ENCODE data around the gene SH3BP5. TPM values are rescaled to one million over a fixed set of nuclear protein-coding genes. Genes with fewer than 3 reads are reported as not detected.

The SH3BP5 gene
- total RNA-seq, 1 experiment from 2014 or later = 0.82 TPM

DNA sequence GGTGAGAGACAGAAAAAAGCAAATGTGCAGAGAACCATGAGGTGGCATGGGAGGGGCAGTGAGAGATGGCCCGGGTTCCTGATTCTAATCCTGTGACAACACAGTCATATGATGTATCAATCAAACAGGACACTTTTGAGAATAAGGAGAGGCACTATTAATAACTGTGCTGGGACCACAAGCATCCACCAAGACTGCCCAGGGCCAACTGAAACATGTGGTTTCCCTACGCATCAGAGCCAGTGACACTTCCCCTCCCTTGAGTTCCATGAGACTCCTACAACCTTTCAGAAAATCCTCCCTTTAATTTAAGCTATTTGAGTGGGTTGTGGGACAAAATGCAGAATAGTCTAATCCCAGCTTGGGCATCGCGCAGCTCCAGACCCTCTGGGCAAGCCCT is 17.4 kb downstream of the SH3BP5 start:
- Histone ChIP-seq H3K4me1 (ENCODE audit: low read length) (no peaks in the 10 kb centered on the region), H3K4me3 (ENCODE audit: low read length) (no peak overlapping the region), H3K4me2 (ENCODE audit: low read depth, low read length, poor library complexity, severe bottlenecking) (no peak overlapping the region), H4K20me1 (ENCODE audit: insufficient read depth, low read depth, low read length) (no peaks in the 10 kb centered on the region), H3K79me2 (ENCODE audit: low read length) (no peaks in the 10 kb centered on the region), H3K9me3 (ENCODE audit: low read length) (no peaks in the 10 kb centered on the region), H2AFZ (ENCODE audit: low read length) (no peak overlapping the region), H3K27ac (ENCODE audit: low read length) (no peak overlapping the region), H3K27me3 (ENCODE audit: low read length) (no peaks in the 10 kb centered on the region), H3K9me2 (replicated peaks; ENCODE audit: insufficient read depth, low read length) (no peaks in the 10 kb centered on the region), H3K36me3 (ENCODE audit: insufficient read depth, low read length) (no peaks in the 10 kb centered on the region), H3K9ac (ENCODE audit: low read length) (no peak overlapping the region)
- no peak for DNase-seq

GRCh38 chr3:15314276-15314675 is 18.1 kb downstream of the SH3BP5 start:
- Histone ChIP-seq H4K20me1 (ENCODE audit: insufficient read depth, low read depth, low read length) (no peaks in the 10 kb centered on the region), H3K9me3 (ENCODE audit: low read length) (no peaks in the 10 kb centered on the region), H2AFZ (ENCODE audit: low read length) (no peak overlapping the region), H3K9me2 (replicated peaks; ENCODE audit: insufficient read depth, low read length) (no peaks in the 10 kb centered on the region), H3K4me2 (ENCODE audit: low read depth, low read length, poor library complexity, severe bottlenecking) (no peak overlapping the region), H3K79me2 (ENCODE audit: low read length) (no peaks in the 10 kb centered on the region), H3K36me3 (ENCODE audit: insufficient read depth, low read length) (no peaks in the 10 kb centered on the region), H3K27ac (ENCODE audit: low read length) (no peak overlapping the region), H3K27me3 (ENCODE audit: low read length) (no peaks in the 10 kb centered on the region), H3K4me1 (ENCODE audit: low read length) (no peaks in the 10 kb centered on the region), H3K9ac (ENCODE audit: low read length) (no peak overlapping the region), H3K4me3 (ENCODE audit: low read length) (no peak overlapping the region)
- no peak for DNase-seq

GRCh38 chr3:15313461-15313860 is 18.9 kb downstream of the SH3BP5 start:
- no peak overlapping the region for H2AFZ ChIP-seq (ENCODE audit: low read length)
- H3K27me3 ChIP-seq (ENCODE audit: low read length) = no peaks in the 10 kb centered on the region
- no peak for DNase-seq
- no peak overlapping the region for H3K4me2 ChIP-seq (ENCODE audit: low read depth, low read length, poor library complexity, severe bottlenecking)
- H4K20me1 ChIP-seq (ENCODE audit: insufficient read depth, low read depth, low read length) = no peaks in the 10 kb centered on the region
- H3K9ac ChIP-seq (ENCODE audit: low read length) = no peak overlapping the region
- H3K4me3 ChIP-seq (ENCODE audit: low read length) = no peak overlapping the region
- no peaks in the 10 kb centered on the region for H3K9me3 ChIP-seq (ENCODE audit: low read length)
- H3K4me1 ChIP-seq (ENCODE audit: low read length) = no peaks in the 10 kb centered on the region
- H3K79me2 ChIP-seq (ENCODE audit: low read length) = no peaks in the 10 kb centered on the region
- H3K27ac ChIP-seq (ENCODE audit: low read length) = no peak overlapping the region
- no peaks in the 10 kb centered on the region for H3K36me3 ChIP-seq (ENCODE audit: insufficient read depth, low read length)
- H3K9me2 ChIP-seq (replicated peaks; ENCODE audit: insufficient read depth, low read length) = no peaks in the 10 kb centered on the region

DNA sequence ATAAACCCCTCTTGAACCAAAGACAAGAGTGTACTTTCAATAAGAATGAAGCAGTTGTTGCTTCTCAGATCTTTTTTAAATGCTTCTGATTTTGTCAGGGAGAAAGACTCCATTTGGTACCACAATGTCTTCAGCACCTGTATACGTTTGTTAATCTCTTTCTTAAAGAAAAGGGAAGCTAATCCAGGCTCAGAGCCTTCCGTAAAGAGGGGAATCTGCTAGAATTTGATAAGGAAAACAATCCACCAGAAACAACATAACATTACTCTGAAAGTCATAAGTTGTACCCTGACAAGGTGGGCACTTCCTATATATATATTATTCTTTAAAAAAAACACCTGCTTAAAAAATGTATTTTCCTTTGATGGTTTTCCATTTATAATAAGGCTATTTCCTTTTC is 19.8 kb downstream of the SH3BP5 start:
- DNase-seq = no peak
- Histone ChIP-seq H3K4me3 (ENCODE audit: low read length) (no peak overlapping the region), H2AFZ (ENCODE audit: low read length) (no peak overlapping the region), H4K20me1 (ENCODE audit: insufficient read depth, low read depth, low read length) (no peaks in the 10 kb centered on the region), H3K4me1 (ENCODE audit: low read length) (no peaks in the 10 kb centered on the region), H3K9ac (ENCODE audit: low read length) (no peak overlapping the region), H3K9me3 (ENCODE audit: low read length) (no peaks in the 10 kb centered on the region), H3K79me2 (ENCODE audit: low read length) (no peaks in the 10 kb centered on the region), H3K4me2 (ENCODE audit: low read depth, low read length, poor library complexity, severe bottlenecking) (no peak overlapping the region), H3K27ac (ENCODE audit: low read length) (no peak overlapping the region), H3K27me3 (ENCODE audit: low read length) (no peaks in the 10 kb centered on the region), H3K36me3 (ENCODE audit: insufficient read depth, low read length) (no peaks in the 10 kb centered on the region), H3K9me2 (replicated peaks; ENCODE audit: insufficient read depth, low read length) (no peaks in the 10 kb centered on the region)

DNA sequence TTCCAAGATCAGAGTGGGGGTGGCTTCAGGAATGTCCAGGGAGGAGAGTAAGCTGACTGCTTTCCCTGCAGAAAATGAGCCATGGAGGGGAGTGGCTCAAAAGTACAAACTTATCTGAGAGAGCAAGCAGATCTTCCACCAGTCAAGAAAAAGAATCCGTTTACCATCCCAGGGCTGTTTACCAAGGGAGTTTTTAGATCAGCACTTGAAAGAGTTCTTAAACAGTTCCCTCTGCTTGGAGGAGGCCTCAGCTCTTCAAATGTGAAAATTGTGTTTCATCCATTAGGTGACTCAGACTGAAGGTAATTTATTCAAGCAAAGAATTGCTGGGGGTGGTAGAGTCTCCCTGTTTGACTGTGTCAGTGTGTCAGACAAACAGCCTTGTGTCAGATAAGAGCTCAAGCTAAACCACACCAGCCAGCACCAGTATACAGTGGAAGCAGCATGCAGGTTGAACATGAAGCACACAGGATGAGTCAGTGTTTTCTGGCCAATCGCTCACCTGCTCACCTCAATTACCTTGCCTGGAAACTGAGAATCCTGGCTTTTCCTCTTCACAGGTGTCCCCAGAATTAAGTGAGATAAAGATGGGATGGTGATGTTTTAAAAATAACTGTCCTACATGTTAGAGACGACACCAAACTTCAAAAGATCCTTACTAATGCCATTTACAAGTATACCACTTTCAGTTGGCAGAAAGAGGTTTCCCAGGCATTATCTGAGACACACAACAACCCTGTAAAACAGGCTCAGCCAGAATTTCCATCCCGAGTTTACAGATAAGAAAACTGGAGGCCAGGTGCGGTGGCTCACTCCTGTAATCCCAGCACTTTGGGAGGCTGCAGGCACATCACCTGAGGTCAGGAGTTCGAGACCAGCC is 21.7 kb downstream of the SH3BP5 start:
- H3K9me3 ChIP-seq (ENCODE audit: low read length) = no peaks in the 10 kb centered on the region
- no peaks in the 10 kb centered on the region for H3K4me1 ChIP-seq (ENCODE audit: low read length)
- H3K4me2 ChIP-seq (ENCODE audit: low read depth, low read length, poor library complexity, severe bottlenecking) = no peak overlapping the region
- H3K9ac ChIP-seq (ENCODE audit: low read length) = no peak overlapping the region
- H3K4me3 ChIP-seq (ENCODE audit: low read length) = no peak overlapping the region
- DNase-seq = no peak
- no peaks in the 10 kb centered on the region for H4K20me1 ChIP-seq (ENCODE audit: insufficient read depth, low read depth, low read length)
- H3K9me2 ChIP-seq (replicated peaks; ENCODE audit: insufficient read depth, low read length) = no peaks in the 10 kb centered on the region
- no peaks in the 10 kb centered on the region for H3K79me2 ChIP-seq (ENCODE audit: low read length)
- H3K27ac ChIP-seq (ENCODE audit: low read length) = no peak overlapping the region
- no peaks in the 10 kb centered on the region for H3K27me3 ChIP-seq (ENCODE audit: low read length)
- H2AFZ ChIP-seq (ENCODE audit: low read length) = no peak overlapping the region
- no peaks in the 10 kb centered on the region for H3K36me3 ChIP-seq (ENCODE audit: insufficient read depth, low read length)

DNA sequence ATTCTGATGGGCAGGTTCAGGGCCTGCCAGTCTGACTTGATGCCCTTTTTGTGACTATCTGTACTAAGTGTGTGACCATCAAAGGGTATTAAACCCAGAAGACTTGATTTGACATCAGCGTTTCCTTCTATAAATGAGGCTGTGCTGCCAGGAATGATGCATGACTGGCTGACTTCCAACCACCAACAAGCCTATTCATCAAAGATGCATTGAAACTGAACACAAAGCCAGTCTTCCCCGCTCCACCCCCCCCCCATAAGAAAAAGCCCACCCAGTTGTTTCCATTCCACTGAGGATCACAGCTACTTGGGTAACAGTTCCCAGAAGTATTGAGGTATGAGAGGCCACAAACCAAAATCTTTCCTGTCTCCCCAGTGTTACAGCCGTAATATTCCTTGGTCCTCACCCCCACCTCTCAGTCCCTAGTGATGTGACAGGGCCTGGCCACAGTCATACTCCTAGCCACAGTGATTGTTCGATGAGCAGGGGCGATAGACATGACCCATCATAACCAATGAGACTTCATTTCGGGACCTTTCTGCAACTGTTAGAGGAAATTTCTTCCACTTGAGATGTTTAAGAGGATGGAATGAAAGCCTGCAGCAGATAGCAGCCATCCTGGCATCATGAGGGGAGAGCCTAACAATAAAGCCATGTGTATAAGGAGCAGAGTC is 22.6 kb downstream of the SH3BP5 start:
- no peak overlapping the region for H3K27ac ChIP-seq (ENCODE audit: low read length)
- H4K20me1 ChIP-seq (ENCODE audit: insufficient read depth, low read depth, low read length) = no peaks in the 10 kb centered on the region

DNA sequence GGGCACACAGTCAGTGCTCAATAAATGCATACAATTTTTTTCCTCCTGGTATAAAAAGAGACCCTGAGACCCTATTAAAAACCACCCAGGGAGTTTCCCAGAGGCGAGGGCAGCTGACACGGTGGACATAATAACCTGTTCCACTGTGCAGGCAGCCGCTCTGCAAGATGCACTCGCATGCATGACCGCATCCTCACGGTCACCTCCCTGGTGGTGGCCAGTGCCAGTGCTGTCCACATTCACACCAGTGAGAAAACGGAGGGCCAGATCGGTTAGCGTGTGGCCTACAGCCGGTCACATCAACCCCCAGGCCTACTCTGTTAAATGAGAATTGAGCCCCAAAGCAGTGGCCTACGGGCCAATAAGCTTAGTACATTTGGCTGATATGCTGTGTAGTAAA is 24.8 kb downstream of the SH3BP5 start:
- no peaks in the 10 kb centered on the region for H4K20me1 ChIP-seq (ENCODE audit: insufficient read depth, low read depth, low read length)
- H2AFZ ChIP-seq (ENCODE audit: low read length) = no peak overlapping the region
- H3K4me2 ChIP-seq (ENCODE audit: low read depth, low read length, poor library complexity, severe bottlenecking) = no peak overlapping the region
- DNase-seq = no peak
- H3K4me1 ChIP-seq (ENCODE audit: low read length) = no peaks in the 10 kb centered on the region
- no peak overlapping the region for H3K9ac ChIP-seq (ENCODE audit: low read length)
- H3K9me3 ChIP-seq (ENCODE audit: low read length) = no peaks in the 10 kb centered on the region
- no peak overlapping the region for H3K4me3 ChIP-seq (ENCODE audit: low read length)
- H3K27ac ChIP-seq (ENCODE audit: low read length) = no peak overlapping the region
- no peaks in the 10 kb centered on the region for H3K27me3 ChIP-seq (ENCODE audit: low read length)
- no peaks in the 10 kb centered on the region for H3K9me2 ChIP-seq (replicated peaks; ENCODE audit: insufficient read depth, low read length)
- no peaks in the 10 kb centered on the region for H3K36me3 ChIP-seq (ENCODE audit: insufficient read depth, low read length)
- H3K79me2 ChIP-seq (ENCODE audit: low read length) = no peaks in the 10 kb centered on the region

More for the DNA sequence above, 22.6 kb downstream of the SH3BP5 start:
- no peak overlapping the region for H3K4me3 ChIP-seq (ENCODE audit: low read length)
- no peaks in the 10 kb centered on the region for H3K36me3 ChIP-seq (ENCODE audit: insufficient read depth, low read length)
- no peaks in the 10 kb centered on the region for H3K4me1 ChIP-seq (ENCODE audit: low read length)
- H3K79me2 ChIP-seq (ENCODE audit: low read length) = no peaks in the 10 kb centered on the region
- DNase-seq = no peak
- no peak overlapping the region for H3K4me2 ChIP-seq (ENCODE audit: low read depth, low read length, poor library complexity, severe bottlenecking)
- no peak overlapping the region for H2AFZ ChIP-seq (ENCODE audit: low read length)
- no peaks in the 10 kb centered on the region for H3K9me2 ChIP-seq (replicated peaks; ENCODE audit: insufficient read depth, low read length)
- H3K9ac ChIP-seq (ENCODE audit: low read length) = no peak overlapping the region
- no peaks in the 10 kb centered on the region for H3K9me3 ChIP-seq (ENCODE audit: low read length)
- no peaks in the 10 kb centered on the region for H3K27me3 ChIP-seq (ENCODE audit: low read length)

- Histone ChIP-seq H3K27ac (ENCODE audit: low read length) (no peak overlapping the region), H2AFZ (ENCODE audit: low read length) (no peak overlapping the region), H3K9ac (ENCODE audit: low read length) (no peak overlapping the region), H3K4me3 (ENCODE audit: low read length) (no peak overlapping the region), H3K36me3 (ENCODE audit: insufficient read depth, low read length) (no peaks in the 10 kb centered on the region), H3K9me2 (replicated peaks; ENCODE audit: insufficient read depth, low read length) (no peaks in the 10 kb centered on the region), H3K27me3 (ENCODE audit: low read length) (no peaks in the 10 kb centered on the region), H3K9me3 (ENCODE audit: low read length) (no peaks in the 10 kb centered on the region), H3K79me2 (ENCODE audit: low read length) (no peaks in the 10 kb centered on the region), H3K4me2 (ENCODE audit: low read depth, low read length, poor library complexity, severe bottlenecking) (no peak overlapping the region), H3K4me1 (ENCODE audit: low read length) (no peaks in the 10 kb centered on the region), H4K20me1 (ENCODE audit: insufficient read depth, low read depth, low read length) (no peaks in the 10 kb centered on the region)
- DNase-seq = no peak
These were observed 25.4 kb downstream of the SH3BP5 start for GRCh38 chr3:15306979-15307359.
